ENCODE measurements around the gene DLG5.

DNA sequence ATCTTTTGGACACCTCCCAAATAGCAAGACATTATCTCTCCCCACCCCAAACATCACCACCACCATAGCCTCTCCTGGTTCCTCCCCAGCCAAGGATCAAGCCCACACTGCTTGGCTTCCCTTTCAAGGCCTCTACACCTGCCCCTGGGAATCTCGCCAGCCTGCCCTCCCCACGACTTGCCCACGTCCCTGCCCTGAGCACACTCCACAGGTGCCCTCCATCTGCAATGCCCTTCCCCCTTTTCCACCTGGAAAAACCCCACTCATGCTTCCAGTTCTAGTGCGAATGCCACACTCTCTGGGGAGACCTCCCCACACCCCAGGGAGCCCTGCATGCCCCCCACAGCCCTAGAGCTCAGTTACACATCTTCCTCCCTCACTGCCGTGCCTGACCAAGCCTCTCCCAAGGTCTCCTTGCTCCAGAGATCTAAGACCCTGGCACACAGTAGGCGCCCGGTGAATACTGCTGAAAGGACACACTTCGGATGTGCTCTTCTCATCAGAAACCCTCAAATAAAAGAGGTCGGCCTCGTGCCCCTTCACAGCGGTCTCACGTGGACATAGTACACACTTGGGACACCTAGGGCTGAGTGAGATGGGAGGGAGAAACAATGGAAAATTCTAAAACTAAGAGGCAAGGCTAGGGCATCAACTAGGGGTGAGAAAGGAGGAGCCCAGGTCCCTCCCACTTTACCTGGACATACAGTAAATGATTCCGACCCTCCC, 91.4 kb downstream of the DLG5 start:
- TF ChIP-seq, protein P1, sequence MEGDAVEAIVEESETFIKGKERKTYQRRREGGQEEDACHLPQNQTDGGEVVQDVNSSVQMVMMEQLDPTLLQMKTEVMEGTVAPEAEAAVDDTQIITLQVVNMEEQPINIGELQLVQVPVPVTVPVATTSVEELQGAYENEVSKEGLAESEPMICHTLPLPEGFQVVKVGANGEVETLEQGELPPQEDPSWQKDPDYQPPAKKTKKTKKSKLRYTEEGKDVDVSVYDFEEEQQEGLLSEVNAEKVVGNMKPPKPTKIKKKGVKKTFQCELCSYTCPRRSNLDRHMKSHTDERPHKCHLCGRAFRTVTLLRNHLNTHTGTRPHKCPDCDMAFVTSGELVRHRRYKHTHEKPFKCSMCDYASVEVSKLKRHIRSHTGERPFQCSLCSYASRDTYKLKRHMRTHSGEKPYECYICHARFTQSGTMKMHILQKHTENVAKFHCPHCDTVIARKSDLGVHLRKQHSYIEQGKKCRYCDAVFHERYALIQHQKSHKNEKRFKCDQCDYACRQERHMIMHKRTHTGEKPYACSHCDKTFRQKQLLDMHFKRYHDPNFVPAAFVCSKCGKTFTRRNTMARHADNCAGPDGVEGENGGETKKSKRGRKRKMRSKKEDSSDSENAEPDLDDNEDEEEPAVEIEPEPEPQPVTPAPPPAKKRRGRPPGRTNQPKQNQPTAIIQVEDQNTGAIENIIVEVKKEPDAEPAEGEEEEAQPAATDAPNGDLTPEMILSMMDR (IDR thresholded peaks at IDR 0.05), result no peak
- TF ChIP-seq EZH2 (IDR thresholded peaks at IDR 0.05; ENCODE audit: borderline replicate concordance, insufficient read depth, low read depth, low read length, poor library complexity, severe bottlenecking), result no peak
